Karpas-422 (cell line): ENCODE results near the gene WSCD2. TPM values are rescaled to one million over a fixed set of nuclear protein-coding genes. Genes with fewer than 3 reads are reported as not detected.

Experiments used
- DNase-seq: peaks from one replicate; pipeline ENCODE4 v3.0.0-alpha.2; 2015
- H2AFZ ChIP-seq: fragments of 200-600 bp; sonication (generic); 2 replicates; pipeline ENCODE4 v1.6.1; 2014; ENCODE audit warnings: antibody characterized with exemption, low read length, mixed read lengths
- H3K27ac ChIP-seq: fragments of 200-600 bp; sonication (generic); 2 replicates; pipeline ENCODE4 v1.5.1; 2014; ENCODE audit warnings: mild to moderate bottlenecking, low read length, moderate library complexity
- H3K27me3 ChIP-seq: fragments of 200-600 bp; sonication (generic); 2 replicates; pipeline ENCODE4 v1.6.1; 2014; ENCODE audit warnings: low read length, mixed read lengths
- H3K36me3 ChIP-seq: fragments of 200-600 bp; sonication (generic); 2 replicates; pipeline ENCODE4 v1.6.1; 2014; ENCODE audit warnings: low read length, mixed read lengths; ENCODE audit not compliant: insufficient read depth
- H3K4me1 ChIP-seq: fragments of 200-600 bp; sonication (generic); 2 replicates; pipeline ENCODE4 v1.6.1; 2014; ENCODE audit warnings: mild to moderate bottlenecking, low read length, mixed read lengths
- H3K4me2 ChIP-seq: fragments of 200-600 bp; sonication (generic); 2 replicates; pipeline ENCODE4 v1.6.1; 2014; ENCODE audit warnings: low read length, low read depth, mild to moderate bottlenecking; ENCODE audit not compliant: poor library complexity, severe bottlenecking
- H3K4me3 ChIP-seq: fragments of 200-600 bp; sonication (generic); 2 replicates; pipeline ENCODE4 v1.5.1; 2014; ENCODE audit warnings: mild to moderate bottlenecking, antibody characterized with exemption, low read length, mixed read lengths
- H3K79me2 ChIP-seq: fragments of 200-600 bp; sonication (generic); 2 replicates; pipeline ENCODE4 v1.6.1; 2014; ENCODE audit warnings: mild to moderate bottlenecking, low read length, mixed read lengths
- H3K9ac ChIP-seq: fragments of 200-600 bp; sonication (generic); 2 replicates; pipeline ENCODE4 v1.6.0; 2014; ENCODE audit warnings: low read length
- H3K9me2 ChIP-seq: fragments of 200-600 bp; sonication (generic), shearing (Covaris generic); replicated peaks from 2 replicates; pipeline ENCODE4 v1.6.0; 2014; ENCODE audit warnings: mild to moderate bottlenecking, low read length, moderate library complexity; ENCODE audit not compliant: insufficient read depth
- H3K9me3 ChIP-seq: fragments of 300-700, 200-600 bp; sonication (generic); 2 replicates; pipeline ENCODE4 v1.6.1; 2014; ENCODE audit warnings: low read length, mixed read lengths
- H4K20me1 ChIP-seq: fragments of 200-600 bp; sonication (generic); 2 replicates; pipeline ENCODE4 v1.6.1; 2014; ENCODE audit warnings: mild to moderate bottlenecking, antibody characterized with exemption, low read length, low read depth; ENCODE audit not compliant: insufficient read depth
- total RNA-seq: library from RNA; depleted of rRNA; stranded (reverse); fragments of >200 nt; shearing (Covaris generic); gene quantifications from 2 replicates; pipeline ENCODE4 v1.2.3, GENCODE V29; 2014; ENCODE audit warnings: low replicate concordance

The WSCD2 gene
- total RNA-seq, 1 experiment from 2014 or later: not detected

GRCh38 chr12:108166505-108166904 lies 37.4 kb downstream of the WSCD2 start:
- H3K79me2 ChIP-seq: no peaks in the 10 kb centered on the region
- H3K4me2 ChIP-seq: no peak overlapping the region
- no peak overlapping the region for H3K4me3 ChIP-seq
- no peak overlapping the region for H2AFZ ChIP-seq
- H3K27ac ChIP-seq: no peak overlapping the region
- no peaks in the 10 kb centered on the region for H3K4me1 ChIP-seq
- H3K9me3 ChIP-seq: no peaks in the 10 kb centered on the region
- H3K9me2 ChIP-seq: no peaks in the 10 kb centered on the region
- no peak overlapping the region for H3K9ac ChIP-seq
- no peaks in the 10 kb centered on the region for H3K36me3 ChIP-seq
- no peaks in the 10 kb centered on the region for H3K27me3 ChIP-seq
- no peak for DNase-seq
- no peaks in the 10 kb centered on the region for H4K20me1 ChIP-seq

GRCh38 chr12:108167974-108168373 lies 38.9 kb downstream of the WSCD2 start:
- no peaks in the 10 kb centered on the region for H3K9me3 ChIP-seq
- no peaks in the 10 kb centered on the region for H3K27me3 ChIP-seq
- H3K27ac ChIP-seq: no peak overlapping the region
- H2AFZ ChIP-seq: no peak overlapping the region
- H3K4me2 ChIP-seq: no peak overlapping the region
- no peaks in the 10 kb centered on the region for H3K79me2 ChIP-seq
- H3K4me1 ChIP-seq: no peaks in the 10 kb centered on the region
- H3K36me3 ChIP-seq: no peaks in the 10 kb centered on the region
- H3K4me3 ChIP-seq: no peak overlapping the region
- H3K9ac ChIP-seq: no peak overlapping the region
- DNase-seq: no peak
- no peaks in the 10 kb centered on the region for H3K9me2 ChIP-seq
- H4K20me1 ChIP-seq: no peaks in the 10 kb centered on the region

GRCh38 chr12:108169708-108170107 lies 40.6 kb downstream of the WSCD2 start:
- Histone ChIP-seq H3K27me3 (no peaks in the 10 kb centered on the region), H3K79me2 (no peaks in the 10 kb centered on the region), H3K4me1 (no peaks in the 10 kb centered on the region), H3K9me2 (no peaks in the 10 kb centered on the region), H4K20me1 (no peaks in the 10 kb centered on the region), H3K9me3 (no peaks in the 10 kb centered on the region), H3K4me2 (no peak overlapping the region), H3K36me3 (no peaks in the 10 kb centered on the region), H2AFZ (no peak overlapping the region), H3K27ac (no peak overlapping the region), H3K4me3 (no peak overlapping the region), H3K9ac (no peak overlapping the region)
- no peak for DNase-seq

- no peak for DNase-seq
- no peaks in the 10 kb centered on the region for H3K36me3 ChIP-seq
- H3K27me3 ChIP-seq: no peaks in the 10 kb centered on the region
- H3K79me2 ChIP-seq: no peaks in the 10 kb centered on the region
- no peak overlapping the region for H3K27ac ChIP-seq
- no peaks in the 10 kb centered on the region for H4K20me1 ChIP-seq
- no peak overlapping the region for H3K4me3 ChIP-seq
- H3K4me2 ChIP-seq: no peak overlapping the region
- no peaks in the 10 kb centered on the region for H3K9me3 ChIP-seq
- no peaks in the 10 kb centered on the region for H3K4me1 ChIP-seq
- no peak overlapping the region for H2AFZ ChIP-seq
- no peaks in the 10 kb centered on the region for H3K9me2 ChIP-seq
- no peak overlapping the region for H3K9ac ChIP-seq
These were observed 41.1 kb downstream of the WSCD2 start for GRCh38 chr12:108170164-108170563.

- H2AFZ ChIP-seq: no peak overlapping the region
- H3K27ac ChIP-seq: no peak overlapping the region
- no peak overlapping the region for H3K4me3 ChIP-seq
- no peaks in the 10 kb centered on the region for H3K27me3 ChIP-seq
- H3K9me2 ChIP-seq: no peaks in the 10 kb centered on the region
- H3K36me3 ChIP-seq: no peaks in the 10 kb centered on the region
- no peaks in the 10 kb centered on the region for H3K9me3 ChIP-seq
- DNase-seq: no peak
- no peaks in the 10 kb centered on the region for H3K79me2 ChIP-seq
- H4K20me1 ChIP-seq: no peaks in the 10 kb centered on the region
- H3K4me1 ChIP-seq: no peaks in the 10 kb centered on the region
- no peak overlapping the region for H3K4me2 ChIP-seq
- no peak overlapping the region for H3K9ac ChIP-seq
These were observed 42.9 kb downstream of the WSCD2 start for GRCh38 chr12:108172033-108172432.

GRCh38 chr12:108173160-108173559 lies 44.1 kb downstream of the WSCD2 start:
- Histone ChIP-seq H3K36me3 (no peaks in the 10 kb centered on the region), H3K4me1 (no peaks in the 10 kb centered on the region), H3K9me3 (no peaks in the 10 kb centered on the region), H3K9me2 (no peaks in the 10 kb centered on the region), H3K9ac (no peak overlapping the region), H3K4me2 (no peak overlapping the region), H4K20me1 (no peaks in the 10 kb centered on the region), H3K4me3 (no peak overlapping the region), H3K79me2 (no peaks in the 10 kb centered on the region), H3K27me3 (no peaks in the 10 kb centered on the region), H3K27ac (no peak overlapping the region), H2AFZ (no peak overlapping the region)
- DNase-seq: no peak

GRCh38 chr12:108173892-108174291 lies 44.8 kb downstream of the WSCD2 start:
- H3K36me3 ChIP-seq: no peaks in the 10 kb centered on the region
- no peak overlapping the region for H2AFZ ChIP-seq
- H3K9me3 ChIP-seq: no peaks in the 10 kb centered on the region
- H3K27ac ChIP-seq: no peak overlapping the region
- no peaks in the 10 kb centered on the region for H3K9me2 ChIP-seq
- H3K4me2 ChIP-seq: no peak overlapping the region
- H3K9ac ChIP-seq: no peak overlapping the region
- no peaks in the 10 kb centered on the region for H3K79me2 ChIP-seq
- no peaks in the 10 kb centered on the region for H3K27me3 ChIP-seq
- no peak overlapping the region for H3K4me3 ChIP-seq
- H4K20me1 ChIP-seq: no peaks in the 10 kb centered on the region
- H3K4me1 ChIP-seq: no peaks in the 10 kb centered on the region
- DNase-seq: no peak

- H2AFZ ChIP-seq: no peak overlapping the region
- no peaks in the 10 kb centered on the region for H4K20me1 ChIP-seq
- no peaks in the 10 kb centered on the region for H3K9me2 ChIP-seq
- no peak overlapping the region for H3K27ac ChIP-seq
- no peaks in the 10 kb centered on the region for H3K27me3 ChIP-seq
- no peak overlapping the region for H3K4me3 ChIP-seq
- no peak overlapping the region for H3K4me2 ChIP-seq
- no peaks in the 10 kb centered on the region for H3K9me3 ChIP-seq
- H3K36me3 ChIP-seq: no peaks in the 10 kb centered on the region
- no peaks in the 10 kb centered on the region for H3K4me1 ChIP-seq
- H3K79me2 ChIP-seq: no peaks in the 10 kb centered on the region
- DNase-seq: no peak
- no peak overlapping the region for H3K9ac ChIP-seq
These were observed 45.6 kb downstream of the WSCD2 start for GRCh38 chr12:108174641-108175040.

GRCh38 chr12:108175310-108175709 lies 46.2 kb downstream of the WSCD2 start:
- H2AFZ ChIP-seq: no peak overlapping the region
- no peak overlapping the region for H3K9ac ChIP-seq

More at GRCh38 chr12:108175310-108175709, 46.2 kb downstream of the WSCD2 start:
- no peaks in the 10 kb centered on the region for H3K9me2 ChIP-seq
- no peak overlapping the region for H3K27ac ChIP-seq
- DNase-seq: no peak
- H4K20me1 ChIP-seq: no peaks in the 10 kb centered on the region
- H3K79me2 ChIP-seq: no peaks in the 10 kb centered on the region
- H3K4me3 ChIP-seq: no peak overlapping the region
- H3K9me3 ChIP-seq: no peaks in the 10 kb centered on the region
- H3K4me1 ChIP-seq: no peaks in the 10 kb centered on the region
- no peaks in the 10 kb centered on the region for H3K27me3 ChIP-seq
- no peak overlapping the region for H3K4me2 ChIP-seq
- H3K36me3 ChIP-seq: no peaks in the 10 kb centered on the region
